Heart right ventricle (tissue), 16 donors: ENCODE data around the gene AIG1. TPM values are rescaled to one million over a fixed set of nuclear protein-coding genes. Genes with fewer than 3 reads are reported as not detected.
"Not testable (repeated sequence)": the region's sequence is repeated elsewhere in the genome, so short reads cannot be mapped to it uniquely, and the experiment has no call there.

Experiments
- ATAC-seq, 8 donors: fragments of 200-7000 bp; cut with Tn5 transposase; one replicate each; pipeline ENCODE4 v1.9.1; 2020; ENCODE audit warnings: mild to moderate bottlenecking in 8 of 8, moderate library complexity in 8 of 8, moderate number of reproducible peaks in 1 of 8
- DNase-seq, 2 donors: peaks; one replicate each; pipeline ENCODE4 v3.0.0-alpha.2; 2020
- H3K27ac ChIP-seq, 10 donors: fragments of 200-600 bp; sonication (generic) in 2 of 10; one replicate each; pipeline versions ENCODE4 v1.5.0 to v1.8.0; 2020 to 2022; ENCODE audit warnings: mild to moderate bottlenecking in 3 of 10
- H3K27me3 ChIP-seq, 7 donors: fragments of 200-600 bp; one replicate each; pipeline ENCODE4 v1.8.0; 2021 to 2022; ENCODE audit warnings: mild to moderate bottlenecking in 2 of 7
- H3K36me3 ChIP-seq, 9 donors: fragments of 200-600 bp; sonication (generic) in 1 of 9; one replicate each; pipeline versions ENCODE4 v1.5.0 to v1.8.0; 2020 to 2022; ENCODE audit warnings: mild to moderate bottlenecking in 2 of 9
- H3K4me1 ChIP-seq, 9 donors: fragments of 200-600 bp; sonication (generic) in 1 of 9; one replicate each; pipeline versions ENCODE4 v1.5.0 to v1.8.0; 2020 to 2022; ENCODE audit warnings: mild to moderate bottlenecking in 4 of 9
- H3K4me3 ChIP-seq, 10 donors: fragments of 200-600 bp; sonication (generic) in 2 of 10; one replicate each; pipeline versions ENCODE4 v1.5.0 to v1.8.0; 2020 to 2022; ENCODE audit warnings: mild to moderate bottlenecking in 7 of 10, moderate library complexity in 2 of 10
- H3K9me3 ChIP-seq, 11 donors: fragments of 200-600 bp in 10 of 11; sonication (generic) in 2 of 11; one replicate each; pipeline versions ENCODE4 v1.5.0 to v1.8.0; 2013 to 2022; ENCODE audit warnings: mild to moderate bottlenecking in 2 of 11, control low read depth in 1 of 11, moderate library complexity in 1 of 11
- WGBS, 2 donors: extraction: QIAGEN DNeasy Blood & Tissue Kit; methylation state at CpG; one replicate each; pipeline ENCODE4 v1.1.7; 2013; ENCODE audit warnings: inconsistent platforms in 1 of 2; 5-methylcytosine and 5-hydroxymethylcytosine counted together
- intact Hi-C, 10 donors: fragments of 100-400 bp; cut with DNase I; formaldehyde crosslinking; loops; one replicate each; pipeline versions ENCODE4 v1.11.1 to v1.14.2; 2022
- polyA plus RNA-seq, 2 donors: library from polyadenylated mRNA; stranded (reverse); fragments of 200-250 nt; gene quantifications; one replicate each; pipeline ENCODE4 v1.2.3, GENCODE V29; 2013
- total RNA-seq, 10 donors: library from RNA; stranded (reverse); fragmentation: NEBNext Ultra II Directional in 3 of 10; extraction: Animal tissue kit (Norgen Biotek cat#: 25700) in 3 of 10; gene quantifications; one replicate each; pipeline versions ENCODE4 v1.2.1 to v1.2.4, GENCODE V29; 2021 to 2023
- TF ChIP-seq, protein P1 (sequence below), 9 donors: fragments of 200-600 bp; sonication (generic) in 2 of 9; IDR thresholded peaks; one replicate each; pipeline versions ENCODE4 v1.5.0 to v1.8.0; 2021 to 2022; ENCODE audit warnings: antibody characterized with exemption in 9 of 9, mild to moderate bottlenecking in 5 of 9, moderate library complexity in 1 of 9
- donor health status: Arrhythmogenic right ventricular cardiomyopathy.
- donor health status: ischemic (EF 13 %, LVEDD 7.1; RV severe dilation, severe dysfunction).
- donor health status: healthy with polysubstance abuse.
- donor health status: DM: no; HTN: yes; CAD: no.
- donor health status: DM: no; HTN: no; CAD: no.
- donor health status: ischemic (EF 25% LVEDD 6.9; RV normal size, moderate dysfunction).
- donor health status: ischemic (EF 25% LVEDD 5.7; RV mildly dilated, moderate dysfunction).
- donor health status: healthy.
- donor health status: DM: yes; HTN: yes; CAD: no.
- donor health status: Ischemic cardiomyopathy.
- donor health status: ischemic (EF 35%, LVEDD 5.7; RV mildly dilated, moderate dysfunction).
- donor health status: nonischemic (EF 11% LVEDD 7.7; RV severe dilation, severe dysfunction).
- donor health status: DM: yes; HTN: yes; CAD: no.
- donor health status: PGD.
- donor health status: ischemic (EF 29% LVEDD 5.4; RV normal size, mild dysfunction).
- donor health status: nonischemic (EF 23%, LVEDD 6.1; RV moderate dilation, normal function).

The AIG1 gene
- total and polyA plus RNA-seq, 12 donors: 17.4 to 83.2 (median 66.2) TPM

DNA sequence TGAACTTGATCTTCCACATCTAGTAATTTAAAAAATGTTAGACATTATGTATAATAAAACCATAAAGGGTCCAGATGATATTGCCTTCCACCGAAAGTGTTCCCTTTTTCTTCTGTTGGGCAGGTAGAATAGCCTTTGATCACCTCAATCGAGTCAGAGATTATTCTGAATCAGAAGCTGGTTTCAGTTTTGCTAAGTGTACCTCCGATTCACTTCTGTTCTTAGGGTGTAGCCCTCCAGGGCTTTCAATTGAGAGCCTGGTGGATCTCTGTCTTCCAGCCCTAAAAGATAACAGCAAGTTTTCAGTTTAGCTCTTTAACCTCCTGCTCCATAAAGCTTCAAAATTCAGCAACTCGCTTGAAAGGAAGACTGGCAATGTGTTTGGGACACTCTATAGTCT, 21.1 kb upstream of the AIG1 start:
- H3K36me3 ChIP-seq: no peaks in the 10 kb centered on the region
- no peaks in the 10 kb centered on the region for H3K4me1 ChIP-seq
- no peak for ATAC-seq
- intact Hi-C loops: no loop called here
- H3K4me3 ChIP-seq: no peak overlapping the region
- peaks cover 0 to 4% (median 0%) of the 10 kb centered on the region in 7 donors for H3K27me3 ChIP-seq
- TF ChIP-seq, protein P1, sequence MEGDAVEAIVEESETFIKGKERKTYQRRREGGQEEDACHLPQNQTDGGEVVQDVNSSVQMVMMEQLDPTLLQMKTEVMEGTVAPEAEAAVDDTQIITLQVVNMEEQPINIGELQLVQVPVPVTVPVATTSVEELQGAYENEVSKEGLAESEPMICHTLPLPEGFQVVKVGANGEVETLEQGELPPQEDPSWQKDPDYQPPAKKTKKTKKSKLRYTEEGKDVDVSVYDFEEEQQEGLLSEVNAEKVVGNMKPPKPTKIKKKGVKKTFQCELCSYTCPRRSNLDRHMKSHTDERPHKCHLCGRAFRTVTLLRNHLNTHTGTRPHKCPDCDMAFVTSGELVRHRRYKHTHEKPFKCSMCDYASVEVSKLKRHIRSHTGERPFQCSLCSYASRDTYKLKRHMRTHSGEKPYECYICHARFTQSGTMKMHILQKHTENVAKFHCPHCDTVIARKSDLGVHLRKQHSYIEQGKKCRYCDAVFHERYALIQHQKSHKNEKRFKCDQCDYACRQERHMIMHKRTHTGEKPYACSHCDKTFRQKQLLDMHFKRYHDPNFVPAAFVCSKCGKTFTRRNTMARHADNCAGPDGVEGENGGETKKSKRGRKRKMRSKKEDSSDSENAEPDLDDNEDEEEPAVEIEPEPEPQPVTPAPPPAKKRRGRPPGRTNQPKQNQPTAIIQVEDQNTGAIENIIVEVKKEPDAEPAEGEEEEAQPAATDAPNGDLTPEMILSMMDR (IDR thresholded peaks at IDR 0.05): no peak
- H3K9me3 ChIP-seq: no peaks in the 10 kb centered on the region
- DNase-seq: no peak
- 89 to 91% methylated on average over 4 of the region's 4 CpGs for WGBS, 2 donors
- H3K27ac ChIP-seq: no peak overlapping the region

DNA sequence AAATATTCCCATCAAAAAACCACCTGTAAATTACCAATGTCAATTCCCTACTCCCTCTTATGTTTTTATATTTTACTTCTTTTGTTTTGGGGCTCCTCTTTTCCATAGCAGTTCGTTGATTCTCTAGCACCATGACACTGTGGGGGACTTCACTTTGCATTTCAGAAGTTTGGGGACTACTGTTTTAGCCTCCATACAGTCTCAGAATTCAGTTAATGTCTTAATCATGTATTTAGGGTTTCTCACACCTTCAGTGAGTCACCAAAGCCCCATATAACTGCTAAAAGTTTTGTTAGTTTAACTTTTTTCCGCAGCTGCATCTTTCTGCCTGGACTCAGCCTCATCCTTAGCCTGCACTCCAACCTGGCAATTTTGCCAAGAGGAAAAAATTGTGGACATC, 20.7 kb upstream of the AIG1 start:
- intact Hi-C loops: no loop called here
- 79 to 82% methylated on average over 2 of the region's 2 CpGs for WGBS, 2 donors
- Histone ChIP-seq H3K36me3 (no peaks in the 10 kb centered on the region), H3K27ac (no peak overlapping the region), H3K9me3 (no peaks in the 10 kb centered on the region), H3K27me3 (peaks cover 0 to 6% (median 0%) of the 10 kb centered on the region in 7 donors), H3K4me1 (no peaks in the 10 kb centered on the region), H3K4me3 (no peak overlapping the region)
- DNase-seq (no peak), ATAC-seq (no peak)
- TF ChIP-seq, protein P1 (IDR thresholded peaks at IDR 0.05): no peak

DNA sequence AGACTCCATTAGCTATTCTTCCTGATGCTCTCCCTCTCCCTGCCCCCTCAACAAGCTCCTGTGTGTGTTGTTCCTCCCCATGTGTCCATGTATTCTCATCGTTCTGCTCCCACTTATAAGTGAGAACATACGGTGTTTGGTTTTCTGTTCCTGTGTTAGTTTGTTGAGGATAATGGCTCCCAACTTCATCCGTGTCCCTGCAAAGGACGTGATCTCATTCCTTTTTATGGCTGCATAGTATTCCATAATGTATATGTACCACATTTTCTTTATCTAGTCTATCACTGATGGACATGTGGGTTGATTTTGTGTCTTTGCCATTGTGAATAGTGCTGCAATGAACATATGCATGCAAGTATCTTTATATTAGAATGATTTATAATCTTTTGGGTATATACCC, 16.3 kb upstream of the AIG1 start:
- intact Hi-C loops: not testable (repeated sequence)

DNA sequence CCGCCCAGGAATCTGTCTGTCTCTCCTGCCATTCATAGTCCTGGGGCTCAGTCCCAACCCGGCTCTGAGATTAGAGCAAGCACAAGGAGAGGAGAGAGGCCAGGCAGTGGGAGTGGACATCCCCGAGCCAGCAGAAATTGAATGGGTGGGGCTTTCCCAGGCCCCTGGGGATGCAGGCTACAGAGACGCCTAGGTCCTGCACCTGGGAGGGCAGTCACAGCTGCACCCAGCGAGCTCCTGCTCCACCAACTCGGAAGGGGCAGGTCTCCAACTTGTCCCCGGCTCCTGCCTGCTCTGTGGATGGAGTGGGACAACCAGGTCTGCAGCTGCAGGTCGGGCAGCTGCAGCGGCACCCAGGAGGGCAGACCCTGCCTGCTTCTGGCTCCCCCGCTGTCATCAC, 11.1 kb upstream of the AIG1 start:
- Histone ChIP-seq H3K4me1 (no peaks in the 10 kb centered on the region), H3K27ac (no peak overlapping the region), H3K9me3 (peaks cover 0 to 7% (median 0%) of the 10 kb centered on the region in 11 donors), H3K4me3 (no peak overlapping the region), H3K36me3 (no peaks in the 10 kb centered on the region), H3K27me3 (peaks cover 0 to 9% (median 0%) of the 10 kb centered on the region in 7 donors)
- DNase-seq: no peak
- 77 to 80% methylated on average over 10 of the region's 10 CpGs for WGBS, 2 donors
- intact Hi-C loops: loop anchor here in 2 of 10 donors (10.0 kb wide), 2 partner anchors 225 to 375 kb away; no protein-coding TSS in a partner anchor
- no peak for ATAC-seq
- TF ChIP-seq, protein P1 (IDR thresholded peaks at IDR 0.05): no peak

More for the DNA sequence above, 16.3 kb upstream of the AIG1 start:
- DNase-seq, ATAC-seq, H3K27me3 ChIP-seq, H3K9me3 ChIP-seq, H3K27ac ChIP-seq, H3K4me3 ChIP-seq, H3K4me1 ChIP-seq, H3K36me3 ChIP-seq: not testable (repeated sequence)
- 92 to 93% methylated on average over 4 of the region's 4 CpGs for WGBS, 2 donors

DNA sequence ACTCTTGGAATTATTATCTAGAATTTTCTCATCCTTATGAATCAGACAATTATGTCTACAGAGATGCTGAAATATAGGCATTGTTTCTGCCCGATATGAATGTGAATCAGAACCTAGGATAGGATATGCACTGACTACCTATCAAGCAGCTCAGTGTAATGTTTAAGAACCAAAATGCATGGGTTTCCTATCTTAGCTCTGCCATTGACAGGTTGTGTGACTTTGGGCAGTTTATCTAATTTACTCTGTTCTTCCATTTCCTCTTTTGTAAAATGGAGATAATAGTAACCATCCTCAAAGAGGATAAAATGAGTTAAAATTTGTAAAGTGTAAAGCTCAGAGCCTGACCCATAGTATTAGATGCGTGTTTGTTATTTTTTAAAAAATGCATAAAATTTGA, 10.2 kb upstream of the AIG1 start:
- no peak overlapping the region for H3K27ac ChIP-seq
- intact Hi-C loops: loop anchor here in 2 of 10 donors (10.0 kb wide), 2 partner anchors 224 to 374 kb away; no protein-coding TSS in a partner anchor
- no peak for DNase-seq

More for the DNA sequence above, 10.2 kb upstream of the AIG1 start:
- no peak overlapping the region for H3K4me3 ChIP-seq
- no peaks in the 10 kb centered on the region for H3K36me3 ChIP-seq
- H3K9me3 ChIP-seq: peaks cover 0 to 7% (median 0%) of the 10 kb centered on the region in 11 donors
- TF ChIP-seq, protein P1 (IDR thresholded peaks at IDR 0.05): no peak
- WGBS, 2 donors: 93 to 95% methylated on average over 2 of the region's 2 CpGs
- H3K4me1 ChIP-seq: no peaks in the 10 kb centered on the region
- peaks cover 0 to 6% (median 0%) of the 10 kb centered on the region in 7 donors for H3K27me3 ChIP-seq
- ATAC-seq: no peak
